Thoracic aorta endothelial cell (primary cell): ENCODE measurements around the gene TRAPPC2B. TPM values are rescaled to one million over a fixed set of nuclear protein-coding genes. Genes with fewer than 3 reads are reported as not detected.

Experiments
- total RNA-seq: library from RNA; depleted of rRNA; stranded (reverse); fragments of >200 nt; gene quantifications from 2 replicates; pipeline ENCODE4 v1.2.3, GENCODE V29; 2012

TRAPPC2B gene
- total RNA-seq, result 4.5 and 9.3 TPM in 2 replicates

DNA sequence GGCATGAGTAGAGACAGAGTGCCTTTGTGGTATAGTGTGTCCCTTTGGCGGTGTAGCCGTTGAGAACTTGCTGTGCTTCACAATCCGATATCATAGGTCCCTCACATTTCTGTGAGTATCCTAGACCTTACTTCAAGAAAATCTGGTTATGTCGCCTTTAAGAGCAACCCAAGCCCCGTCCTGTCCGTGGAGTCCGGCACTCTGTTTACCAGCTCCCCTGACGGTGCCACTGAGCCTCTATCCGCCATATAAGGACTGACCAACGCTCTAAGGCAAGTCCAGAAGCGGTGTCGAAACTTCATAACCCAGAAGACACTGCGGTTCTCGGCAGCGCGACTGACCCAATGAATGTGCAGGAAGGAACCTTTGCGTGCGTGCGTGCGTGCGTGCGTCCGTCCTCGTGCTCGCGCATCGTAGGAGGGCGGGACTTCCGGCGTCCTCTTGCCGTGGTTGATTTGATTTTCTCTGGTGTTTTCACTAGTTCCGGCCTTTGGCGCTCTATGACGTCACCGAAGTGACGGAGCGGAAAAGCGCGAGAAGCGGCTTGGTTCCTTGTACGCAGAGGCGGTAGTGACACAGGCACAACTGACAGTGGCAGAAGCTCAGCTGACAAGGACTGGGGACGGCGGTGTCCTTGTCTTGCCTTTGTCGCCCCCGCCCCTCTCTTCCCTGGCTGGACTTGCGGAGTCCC, at the start of gene TRAPPC2B, which contains the start of gene ZNF547:
TSS of gene TRAPPC2B (plus strand) at position 555 of the 691 bp plus-strand sequence. CDS start 1,283 bp downstream, outside the sequence.
TSS of gene ZNF547 (plus strand) at position 555 of the 691 bp plus-strand sequence. CDS start 5,005 bp downstream, outside the sequence.

DNA sequence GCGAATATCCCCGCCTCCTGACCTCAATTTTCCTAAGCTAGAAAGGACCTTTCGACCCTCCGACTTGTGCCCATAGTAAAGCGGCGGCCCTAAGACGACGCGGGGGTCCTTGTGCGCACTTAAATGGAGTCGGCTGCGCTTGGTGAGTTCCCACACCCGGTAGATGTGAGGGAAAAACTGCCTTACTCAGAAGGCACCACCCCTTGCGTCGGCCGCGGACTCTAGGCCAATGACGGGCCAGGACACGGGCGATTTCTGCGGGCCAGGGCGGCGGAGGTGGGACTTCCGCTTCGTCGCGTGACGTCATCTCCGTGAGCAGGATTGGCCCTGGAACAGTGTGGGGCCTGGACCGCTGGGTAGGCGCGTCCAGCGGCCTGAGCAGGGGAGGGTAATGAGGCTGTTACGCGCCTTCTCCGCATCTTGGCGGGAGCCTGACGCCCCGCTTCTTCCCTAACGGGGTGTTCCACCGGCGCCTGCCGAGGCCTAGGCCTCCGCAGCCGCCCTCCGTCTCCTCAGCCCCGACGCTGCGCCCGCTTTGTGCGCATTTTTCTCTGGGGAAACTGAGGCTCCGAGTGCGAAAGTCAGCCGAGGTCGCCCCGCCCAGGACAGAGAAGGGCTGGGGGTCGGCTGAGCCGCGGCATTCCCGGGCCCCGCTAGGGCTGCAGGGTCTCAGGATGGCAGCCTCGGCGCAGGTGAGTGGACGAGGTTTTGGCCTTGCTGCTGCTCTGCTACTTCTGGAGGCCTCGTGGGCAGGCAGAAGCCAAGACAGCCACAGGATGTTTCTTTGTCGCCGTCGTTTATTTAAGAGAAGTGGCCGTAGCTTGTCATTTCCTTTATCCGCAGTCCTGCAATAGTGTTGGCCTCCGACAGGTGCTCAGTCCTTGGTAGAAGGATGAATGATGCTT, 42.9 kb upstream of the TRAPPC2B start, which contains the start of gene ZNF543:
TSS of gene ZNF543 (plus strand) at position 293 of the 905 bp plus-strand sequence. CDS start at position 675, 382 bp downstream.

DNA sequence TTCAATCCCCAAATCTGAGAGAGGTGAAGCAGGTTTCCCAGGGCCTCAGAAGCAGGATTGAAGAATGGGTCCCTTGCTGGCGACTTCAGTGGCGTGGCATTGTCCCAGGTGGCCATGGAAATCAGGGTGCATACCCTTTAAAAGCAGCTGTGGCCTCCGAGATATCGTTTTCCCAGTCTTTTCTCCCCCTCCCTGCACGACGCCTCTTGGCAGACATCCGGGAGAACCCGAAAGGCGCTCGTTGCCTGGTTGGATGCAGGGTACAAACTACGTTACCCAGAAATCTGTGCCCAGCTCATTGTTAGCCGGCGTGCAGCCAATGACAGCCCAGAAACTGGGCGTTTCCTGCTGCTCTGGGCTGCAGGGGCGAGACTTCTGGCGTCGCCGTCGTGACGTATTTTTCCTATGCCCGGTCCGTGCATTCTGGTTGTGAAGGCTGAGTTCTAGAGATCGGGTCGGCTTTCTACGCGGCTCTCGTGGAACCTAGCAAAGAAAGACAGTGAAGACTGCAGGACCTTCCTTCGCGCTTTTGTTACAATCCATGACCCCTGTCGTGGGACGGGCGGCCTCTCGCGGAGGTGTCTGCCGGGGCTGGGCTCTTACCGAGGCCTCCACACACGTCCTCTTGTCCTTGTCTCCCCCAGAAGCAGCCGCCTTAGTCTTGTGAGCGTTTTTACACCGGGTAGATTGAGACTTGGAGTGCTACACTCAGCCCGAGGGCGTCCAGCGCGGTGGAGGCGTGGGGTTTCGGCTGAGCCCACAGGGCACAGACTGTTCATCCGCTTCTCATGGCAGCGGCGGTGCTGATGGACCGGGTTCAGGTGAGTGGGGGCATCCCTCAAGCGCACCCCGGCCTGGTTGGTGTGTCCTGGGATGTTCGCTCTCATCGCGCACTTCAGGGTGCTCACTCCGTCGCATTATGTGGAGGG, 12.2 kb upstream of the TRAPPC2B start, which contains the start of gene ZNF304:
TSS of gene ZNF304 (plus strand) at position 395 of the 929 bp plus-strand sequence. CDS start at position 789, 394 bp downstream.

DNA sequence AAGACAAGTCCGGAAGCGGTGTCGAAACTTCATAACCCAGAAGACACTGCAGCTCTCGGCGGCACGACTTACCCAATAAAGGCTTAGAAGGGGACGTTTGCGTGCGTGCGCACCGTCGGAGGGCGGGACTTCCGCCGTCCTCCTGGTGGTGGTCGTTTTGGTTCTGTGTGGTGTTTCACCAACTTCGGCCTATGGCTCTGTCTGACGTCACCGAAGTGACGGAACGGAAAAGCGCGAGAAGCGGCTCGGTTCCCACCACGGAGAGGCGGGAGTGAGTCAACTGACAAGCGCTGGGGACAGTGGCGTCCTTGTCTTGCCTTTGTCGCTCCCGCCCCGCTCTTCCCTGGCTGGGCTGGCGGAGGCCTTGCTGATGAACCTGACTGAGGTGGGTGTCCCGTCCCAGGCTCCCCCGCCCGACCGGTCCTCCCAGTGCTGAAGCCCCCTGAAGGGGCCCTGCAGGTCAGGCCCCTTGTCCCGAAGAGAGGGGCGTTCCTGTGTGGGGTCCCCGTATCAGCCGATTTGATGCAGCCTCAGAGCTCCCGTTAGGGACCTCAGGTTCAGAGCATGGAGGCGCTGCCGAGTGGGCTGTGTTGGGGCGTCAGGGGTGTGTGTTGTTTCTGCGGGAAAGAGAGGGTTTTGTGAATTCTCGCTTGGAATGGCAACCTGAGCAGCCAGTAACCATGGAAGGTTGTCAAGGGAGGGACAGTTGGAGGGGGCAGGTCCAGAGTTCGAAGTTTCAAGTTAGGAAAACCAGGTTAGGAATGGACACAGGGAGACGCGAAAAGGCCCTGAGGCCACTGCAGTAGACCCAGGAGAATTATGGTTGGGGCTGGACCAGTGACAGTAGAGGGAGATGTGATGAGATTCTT, 26.6 kb downstream of the TRAPPC2B start, which contains the start of gene ZNF548:
TSS of gene ZNF548 (plus strand) at position 125 of the 869 bp plus-strand sequence. CDS start at position 371, 246 bp downstream.

DNA sequence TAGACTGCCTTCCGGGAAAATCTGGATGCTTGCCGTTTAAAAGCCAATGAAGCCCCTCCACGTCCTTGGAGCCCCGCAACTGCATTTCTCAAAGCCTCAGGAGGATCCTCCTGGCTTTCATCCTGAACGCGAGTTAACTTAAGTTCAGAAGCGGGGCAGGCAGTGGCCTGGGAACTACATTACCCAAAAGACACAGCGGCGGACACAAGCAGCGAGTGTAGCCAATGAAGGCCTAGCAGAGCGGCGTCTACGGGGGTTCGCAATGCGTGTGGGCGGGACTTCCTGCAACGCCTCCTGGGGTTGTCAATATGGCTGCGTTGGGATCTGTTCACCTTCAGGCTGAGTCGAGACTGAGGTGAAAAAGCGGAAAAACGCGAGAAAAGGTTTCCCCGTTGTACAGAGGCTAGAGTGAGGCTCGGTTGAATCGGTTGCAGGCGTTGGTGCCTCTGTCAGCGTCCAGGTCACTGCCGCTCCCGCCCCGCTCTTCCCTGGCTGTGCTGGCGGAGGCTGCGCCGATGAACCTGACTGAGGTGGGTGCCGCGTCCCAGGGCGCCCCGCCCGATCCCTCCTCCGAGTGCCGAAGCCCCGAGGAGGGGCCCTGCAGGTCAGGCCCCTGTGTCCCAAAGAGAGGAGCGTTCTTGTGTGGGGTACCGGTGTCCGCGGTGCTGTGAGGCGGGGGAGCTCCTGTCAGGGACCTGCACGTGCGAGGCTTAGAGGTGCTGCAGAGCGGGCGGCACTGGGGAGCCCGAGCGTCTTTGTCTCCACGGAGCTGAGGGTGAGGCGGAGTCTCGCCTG, 47.7 kb downstream of the TRAPPC2B start, which contains the start of gene ZNF17:
TSS of gene ZNF17 (plus strand) at position 285 of the 795 bp plus-strand sequence. CDS start 2,455 bp downstream, outside the sequence.

Other genes starting within 250 kb of the TRAPPC2B start
- gene USP29, start 243.6 kb upstream of the TRAPPC2B start, total RNA-seq, result 0.07 TPM in 1 of 2 replicates, not detected in the other
- gene ZIM3, start 218.3 kb upstream of the TRAPPC2B start, total RNA-seq, result not detected in 2 replicates
- gene DUXA, start 196.1 kb upstream of the TRAPPC2B start, total RNA-seq, result not detected in 2 replicates
- gene ZNF264, start 172.1 kb upstream of the TRAPPC2B start, total RNA-seq, result 20.9 and 21.8 TPM in 2 replicates
- gene AURKC, start 132.5 kb upstream of the TRAPPC2B start, total RNA-seq, result 0.13 and 0.65 TPM in 2 replicates
- 14.2 and 20.2 TPM in 2 replicates for gene ZNF805, start 122.9 kb upstream of the TRAPPC2B start, total RNA-seq
- 51.1 and 66.4 TPM in 2 replicates for gene ZNF460, start 83.1 kb upstream of the TRAPPC2B start, total RNA-seq
- gene ZNF543, start 43.1 kb upstream of the TRAPPC2B start, total RNA-seq, result 9.5 and 10.4 TPM in 2 replicates
- 6.7 and 8.2 TPM in 2 replicates for gene ZNF304, start 12.3 kb upstream of the TRAPPC2B start, total RNA-seq
- gene ZNF547, start within 50 bp of the TRAPPC2B start, total RNA-seq, result 1.2 and 3.1 TPM in 2 replicates
- gene ZNF548, start 26.3 kb downstream of the TRAPPC2B start, total RNA-seq, result 10.0 and 10.3 TPM in 2 replicates
- gene ZNF17, start 47.6 kb downstream of the TRAPPC2B start, total RNA-seq, result 9.2 and 11.1 TPM in 2 replicates
- 10.8 and 11.1 TPM in 2 replicates for gene ZNF749, start 71.8 kb downstream of the TRAPPC2B start, total RNA-seq
- gene VN1R1, start 93.6 kb downstream of the TRAPPC2B start, total RNA-seq, result 0.65 and 0.66 TPM in 2 replicates
- gene ZNF772, start 114.0 kb downstream of the TRAPPC2B start, total RNA-seq, result 15.1 and 15.3 TPM in 2 replicates
- gene ZNF419, start 124.2 kb downstream of the TRAPPC2B start, total RNA-seq, result 6.9 and 8.1 TPM in 2 replicates
- gene ZNF773, start 136.4 kb downstream of the TRAPPC2B start, total RNA-seq, result 6.0 and 9.0 TPM in 2 replicates
- 3.5 and 5.3 TPM in 2 replicates for gene ZNF549, start 163.8 kb downstream of the TRAPPC2B start, total RNA-seq
- gene ZNF550, start 196.3 kb downstream of the TRAPPC2B start, total RNA-seq, result 5.5 and 6.0 TPM in 2 replicates
- 4.2 and 5.6 TPM in 2 replicates for gene ZNF416, start 215.4 kb downstream of the TRAPPC2B start, total RNA-seq
- 1.4 and 4.4 TPM in 2 replicates for gene ZIK1, start 220.6 kb downstream of the TRAPPC2B start, total RNA-seq
- gene ZNF530, start 236.3 kb downstream of the TRAPPC2B start, total RNA-seq, result 3.3 and 4.8 TPM in 2 replicates